ENCODE measurements around the gene TRPM8. TPM values are rescaled to one million over a fixed set of nuclear protein-coding genes. Genes with fewer than 3 reads are reported as not detected.

Gene TRPM8
- total RNA-seq, 6 experiments from 2014 or later: not detected

DNA sequence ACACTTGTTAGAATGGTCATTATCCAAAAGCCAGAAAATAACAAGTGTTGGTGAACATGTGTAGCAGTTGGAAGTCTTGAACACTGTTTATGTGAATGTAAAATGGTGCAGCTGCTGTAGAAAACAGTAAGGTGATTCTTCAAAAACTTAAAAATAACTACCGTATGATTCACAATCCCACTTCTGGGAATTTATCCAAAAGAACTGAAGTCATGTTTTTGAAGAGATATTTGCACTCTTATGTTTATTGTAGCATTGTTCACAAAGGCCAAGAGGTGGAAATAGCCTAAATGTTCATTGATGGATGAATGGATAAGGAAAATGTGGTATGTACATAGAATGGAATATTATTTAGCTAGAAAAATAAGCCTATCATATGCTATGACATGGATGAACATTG, 127.0 kb downstream of the TRPM8 start:
- Mint-ChIP-seq H3K27me3 (ENCODE audit: insufficient read depth) (peaks cover 2% of the 10 kb centered on the region; the same call in 1 of the 2 replicates), H3K9me3 (no peaks in the 10 kb centered on the region), H3K4me1 (ENCODE audit: low read depth) (peaks cover 9% of the 10 kb centered on the region), H3K27ac (no peak overlapping the region), H3K4me3 (no peak overlapping the region), H3K36me3 (ENCODE audit: low read depth) (no peaks in the 10 kb centered on the region)
- no peak for TF ChIP-seq CTCF (IDR thresholded peaks at IDR 0.05)
- DNase-seq: peak; percentile 63

DNA sequence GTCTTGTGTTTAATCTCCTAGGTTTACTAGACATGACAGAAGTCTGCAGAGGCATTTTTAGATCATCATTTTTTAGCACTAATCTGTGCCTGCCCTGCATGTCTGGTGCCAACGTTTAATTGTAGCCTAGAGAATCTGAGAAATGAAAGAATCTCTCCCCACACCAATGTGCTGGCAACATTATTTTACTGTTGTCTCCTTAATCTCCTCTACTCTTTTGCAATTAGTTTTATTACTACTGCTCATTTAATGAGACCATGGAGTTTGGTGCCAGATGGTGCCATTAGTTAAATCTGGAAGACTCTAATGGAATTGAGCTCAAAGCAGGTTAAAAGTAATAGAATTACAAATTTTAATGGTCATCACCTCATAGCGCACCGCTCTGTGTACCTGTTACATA, 129.3 kb downstream of the TRPM8 start:
- TF ChIP-seq CTCF (IDR thresholded peaks at IDR 0.05): no peak
- DNase-seq: no peak
- H3K4me3 Mint-ChIP-seq: no peak overlapping the region
- H3K9me3 Mint-ChIP-seq: no peaks in the 10 kb centered on the region
- peaks cover 15% of the 10 kb centered on the region for H3K4me1 Mint-ChIP-seq (ENCODE audit: low read depth)
- peaks cover 2% of the 10 kb centered on the region; the same call in 1 of the 2 replicates for H3K27me3 Mint-ChIP-seq (ENCODE audit: insufficient read depth)
- no peak overlapping the region for H3K27ac Mint-ChIP-seq
- no peaks in the 10 kb centered on the region for H3K36me3 Mint-ChIP-seq (ENCODE audit: low read depth)

GRCh38 chr2:234047361-234047760, 130.2 kb downstream of the TRPM8 start:
- no peak overlapping the region for H3K4me3 Mint-ChIP-seq
- no peak overlapping the region for H3K27ac Mint-ChIP-seq
- no peak for TF ChIP-seq CTCF (IDR thresholded peaks at IDR 0.05)
- DNase-seq: no peak
- no peaks in the 10 kb centered on the region for H3K9me3 Mint-ChIP-seq
- H3K27me3 Mint-ChIP-seq (ENCODE audit: insufficient read depth): peaks cover 2% of the 10 kb centered on the region; the same call in 1 of the 2 replicates
- H3K36me3 Mint-ChIP-seq (ENCODE audit: low read depth): no peaks in the 10 kb centered on the region
- peaks cover 21% of the 10 kb centered on the region for H3K4me1 Mint-ChIP-seq (ENCODE audit: low read depth)

DNA sequence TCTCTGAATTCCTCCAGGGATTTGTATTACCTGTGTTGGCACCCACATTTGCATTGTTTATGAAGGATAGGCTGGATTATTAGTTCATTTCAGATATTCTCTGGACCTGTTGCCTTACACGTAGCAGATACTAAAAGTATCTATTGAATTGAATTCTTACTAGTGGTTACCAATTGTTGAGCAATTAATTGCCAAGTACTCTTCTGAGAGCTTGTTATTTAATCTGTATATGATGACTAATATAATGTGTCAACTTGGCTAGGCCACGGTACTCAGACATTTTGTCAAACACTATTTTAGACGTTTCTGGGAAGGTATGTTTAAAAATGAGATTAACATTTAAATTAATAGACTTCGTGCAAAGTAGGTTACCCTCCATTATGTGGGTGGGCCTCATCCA, 130.9 kb downstream of the TRPM8 start:
- no peak for DNase-seq
- Mint-ChIP-seq H3K4me3 (no peak overlapping the region), H3K9me3 (no peaks in the 10 kb centered on the region), H3K36me3 (ENCODE audit: low read depth) (no peaks in the 10 kb centered on the region), H3K27me3 (ENCODE audit: insufficient read depth) (peaks cover 2% of the 10 kb centered on the region; the same call in 1 of the 2 replicates), H3K27ac (no peak overlapping the region), H3K4me1 (ENCODE audit: low read depth) (peaks cover 21% of the 10 kb centered on the region)
- no peak for TF ChIP-seq CTCF (IDR thresholded peaks at IDR 0.05)

GRCh38 chr2:234050455-234051135, 133.4 kb downstream of the TRPM8 start, which contains the start of gene SPP2:
TSS of gene SPP2 (plus strand) at chr2:234050702. CDS start at chr2:234050787, 85 bp downstream.
- Mint-ChIP-seq H3K27me3 (ENCODE audit: insufficient read depth) (peaks cover 7% of the 10 kb centered on the region), H3K4me1 (ENCODE audit: low read depth) (peaks cover 12% of the 10 kb centered on the region), H3K4me3 (no peak within 1 kb of the TSS), H3K27ac (no peak within 1 kb of the TSS), H3K9me3 (no peaks in the 10 kb centered on the region), H3K36me3 (ENCODE audit: low read depth) (no peaks in the 10 kb centered on the region)
- no peak for DNase-seq
- no peak for TF ChIP-seq CTCF (IDR thresholded peaks at IDR 0.05)
